Activated naive CD8-positive, alpha-beta T cell treated with anti-CD3 and anti-CD28 coated beads, Interleukin-2, amount 10 ng/mL, durations not matched to agents 7 days and 5 days (primary cell): Measurements from ENCODE around the gene GDPD2. TPM values are rescaled to one million over a fixed set of nuclear protein-coding genes. Genes with fewer than 3 reads are reported as not detected.

ENCODE experiments used
- total RNA-seq, 2 experiments: library from RNA; stranded (reverse); gene quantifications; one replicate each; pipeline ENCODE4 v1.2.3, GENCODE V29; 2021

The GDPD2 gene
- total RNA-seq, 2 experiments from 2014 or later, result not detected

Other genes starting within 250 kb of the GDPD2 start
- gene DGAT2L6, start 245.8 kb upstream of the GDPD2 start, total RNA-seq, result not detected
- not detected for gene AWAT1, start 188.7 kb upstream of the GDPD2 start, total RNA-seq
- under 1 TPM in 1 of 2 experiments, not detected in 1; 0.19 TPM for gene P2RY4, start 163.1 kb upstream of the GDPD2 start, total RNA-seq
- not detected for gene ARR3, start 155.0 kb upstream of the GDPD2 start, total RNA-seq
- not detected for gene RAB41, start 141.1 kb upstream of the GDPD2 start, total RNA-seq
- 10 to 100 TPM; 27.0 to 31.2 TPM for gene PDZD11, start 133.4 kb upstream of the GDPD2 start, total RNA-seq
- gene KIF4A, start 133.2 kb upstream of the GDPD2 start, total RNA-seq, result 10 to 100 TPM; 27.9 to 28.8 TPM
- 10 to 100 TPM; 25.4 to 29.0 TPM for gene DLG3, start 21.5 kb downstream of the GDPD2 start, total RNA-seq